Loucy (cell line): ENCODE data around the gene NUMB.

Experiments used
- H2AFZ ChIP-seq: fragments of 200-600 bp; sonication (generic); 2 replicates; pipeline ENCODE4 v1.6.0; 2016; ENCODE audit warnings: antibody characterized with exemption, mild to moderate bottlenecking, low read length, moderate library complexity
- H3F3A ChIP-seq: fragments of 200-600 bp; 2 replicates; pipeline ENCODE4 v1.6.0; 2016; ENCODE audit warnings: antibody characterized with exemption, low read depth, mild to moderate bottlenecking
- H3K27me3 ChIP-seq: fragments of 200-600 bp; sonication (generic); 2 replicates; pipeline ENCODE4 v1.6.1; 2014; ENCODE audit warnings: low read length, mild to moderate bottlenecking; ENCODE audit not compliant: insufficient read depth, poor library complexity, severe bottlenecking
- H3K36me3 ChIP-seq: fragments of 200-600 bp; sonication (generic); 2 replicates; pipeline ENCODE4 v1.6.1; 2016; ENCODE audit warnings: low read length; ENCODE audit not compliant: insufficient read depth
- H3K4me1 ChIP-seq: fragments of 200-600 bp; sonication (generic); 2 replicates; pipeline ENCODE4 v1.5.1; 2014; ENCODE audit warnings: low read length, mild to moderate bottlenecking; ENCODE audit not compliant: insufficient read depth, poor library complexity, severe bottlenecking
- H3K4me2 ChIP-seq: fragments of 200-600 bp; sonication (generic); 2 replicates; pipeline ENCODE4 v1.6.0; 2014; ENCODE audit warnings: antibody characterized with exemption, low read length, low read depth, mild to moderate bottlenecking; ENCODE audit not compliant: poor library complexity, severe bottlenecking
- H3K4me3 ChIP-seq: fragments of 200-600 bp; sonication (generic); 2 replicates; pipeline ENCODE4 v1.5.1; 2014; ENCODE audit warnings: low read length, mild to moderate bottlenecking, mixed read lengths; ENCODE audit not compliant: poor library complexity, severe bottlenecking
- H3K79me2 ChIP-seq: fragments of 200-600 bp; sonication (generic); 2 replicates; pipeline ENCODE4 v1.6.1; 2014; ENCODE audit warnings: low read length; ENCODE audit not compliant: insufficient read depth
- H3K9ac ChIP-seq: fragments of 200-600 bp; sonication (generic); 2 replicates; pipeline ENCODE4 v1.6.0; 2014; ENCODE audit warnings: mild to moderate bottlenecking, low read depth, low read length, moderate library complexity; ENCODE audit not compliant: poor library complexity, severe bottlenecking
- H3K9me2 ChIP-seq: fragments of 200-600 bp; sonication (generic); replicated peaks from 2 replicates; pipeline ENCODE4 v1.6.1; 2016; ENCODE audit warnings: low read depth, low read length, mixed read lengths
- H3K9me3 ChIP-seq: fragments of 200-600 bp; sonication (generic); 2 replicates; pipeline ENCODE4 v1.6.1; 2014; ENCODE audit warnings: mild to moderate bottlenecking, antibody characterized with exemption, low read length, low read depth; ENCODE audit not compliant: insufficient read depth
- H4K20me1 ChIP-seq: fragments of 200-600 bp; sonication (generic); 2 replicates; pipeline ENCODE4 v1.6.0; 2014; ENCODE audit warnings: antibody characterized with exemption, low read length, mild to moderate bottlenecking; ENCODE audit not compliant: insufficient read depth, poor library complexity, severe bottlenecking
- CTCF ChIP-seq: fragments of 200-600 bp; sonication (generic); conservative IDR thresholded peaks from 2 replicates; pipeline ENCODE4 v1.5.1; 2014; ENCODE audit warnings: mild to moderate bottlenecking, antibody characterized with exemption, low read length
- EZH2phosphoT487 ChIP-seq: fragments of 200-600 bp; IDR thresholded peaks from 2 replicates; pipeline ENCODE4 v1.6.1; 2018; ENCODE audit warnings: antibody characterized with exemption, mild to moderate bottlenecking, moderate library complexity, borderline replicate concordance

Gene NUMB

GRCh38 chr14:73232984-73233383, 225.4 kb downstream of the NUMB start:
- Histone ChIP-seq H3K4me3 (no peak overlapping the region), H3K9me2 (no peaks in the 10 kb centered on the region), H3K9ac (no peak overlapping the region), H4K20me1 (no peaks in the 10 kb centered on the region), H3K79me2 (no peaks in the 10 kb centered on the region), H3K36me3 (no peaks in the 10 kb centered on the region), H3K27me3 (no peaks in the 10 kb centered on the region), H2AFZ (no peak overlapping the region), H3F3A (no peaks in the 10 kb centered on the region), H3K9me3 (no peaks in the 10 kb centered on the region), H3K4me2 (no peak overlapping the region), H3K4me1 (no peaks in the 10 kb centered on the region)
- no peak for TF ChIP-seq CTCF
- no peak for TF ChIP-seq EZH2phosphoT487

- Histone ChIP-seq H3K4me1 (no peaks in the 10 kb centered on the region), H3K36me3 (no peaks in the 10 kb centered on the region), H3K4me3 (no peak overlapping the region), H3K9ac (no peak overlapping the region), H3K4me2 (no peak overlapping the region), H4K20me1 (no peaks in the 10 kb centered on the region), H3K79me2 (no peaks in the 10 kb centered on the region), H3K9me2 (no peaks in the 10 kb centered on the region), H2AFZ (no peak overlapping the region), H3F3A (no peaks in the 10 kb centered on the region), H3K9me3 (no peaks in the 10 kb centered on the region), H3K27me3 (no peaks in the 10 kb centered on the region)
- TF ChIP-seq EZH2phosphoT487, result no peak
- peak; percentile 53 for TF ChIP-seq CTCF
These were observed 226.1 kb downstream of the NUMB start for GRCh38 chr14:73231981-73232851.

DNA sequence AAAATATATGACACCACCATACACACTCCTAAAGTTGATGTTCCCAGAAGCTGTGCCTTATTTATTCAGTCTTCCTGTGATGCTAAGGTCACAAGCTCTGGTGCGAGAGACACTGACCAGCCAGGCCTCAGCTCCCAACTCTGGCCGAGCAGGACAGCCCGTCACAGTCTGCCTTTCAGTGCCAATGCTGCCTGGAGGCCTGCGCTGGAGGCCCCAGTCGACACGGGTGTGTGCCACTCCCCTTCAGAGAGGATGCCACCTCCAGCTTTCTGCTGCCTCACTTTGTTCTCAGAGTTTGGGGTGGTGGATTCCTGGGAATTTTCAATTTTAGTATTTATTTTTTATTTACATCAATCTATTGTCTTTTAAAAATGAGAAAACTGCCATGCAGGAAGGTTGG, 228.3 kb downstream of the NUMB start:
- Histone ChIP-seq H3F3A (no peaks in the 10 kb centered on the region), H3K36me3 (no peaks in the 10 kb centered on the region), H3K27me3 (no peaks in the 10 kb centered on the region), H3K9ac (no peak overlapping the region), H3K4me2 (no peak overlapping the region), H3K9me2 (no peaks in the 10 kb centered on the region), H2AFZ (no peak overlapping the region), H3K4me3 (no peak overlapping the region), H3K4me1 (no peaks in the 10 kb centered on the region), H4K20me1 (no peaks in the 10 kb centered on the region), H3K9me3 (no peaks in the 10 kb centered on the region), H3K79me2 (no peaks in the 10 kb centered on the region)
- no peak for TF ChIP-seq EZH2phosphoT487
